Lung (tissue), 12 donors: ENCODE data around the gene CDC45. TPM values are rescaled to one million over a fixed set of nuclear protein-coding genes. Genes with fewer than 3 reads are reported as not detected.

ENCODE experiments used
- ATAC-seq: fragments of 200-7000 bp; cut with Tn5 transposase; one replicate; pipeline ENCODE4 v1.9.1; 2020; ENCODE audit warnings: moderate number of reproducible peaks; ENCODE audit not compliant: insufficient read depth, low FRiP score
- DNase-seq, 3 donors: peaks; one replicate each; pipeline ENCODE4 v3.0.0-alpha.2; 2013 to 2017
- H3K27ac ChIP-seq, 2 donors: one replicate each; pipeline ENCODE4 v1.5.1; 2013; ENCODE audit warnings: mild to moderate bottlenecking in 2 of 2, moderate library complexity in 2 of 2, control low read depth in 1 of 2, inconsistent platforms in 1 of 2, low read depth in 1 of 2, low read length in 1 of 2
- H3K27me3 ChIP-seq, 3 donors: one replicate each; pipeline ENCODE4 v1.5.1; 2013; ENCODE audit warnings: low read length in 2 of 3; ENCODE audit not compliant: control insufficient read depth in 3 of 3, insufficient read depth in 3 of 3
- H3K36me3 ChIP-seq, 4 donors: one replicate each; pipeline ENCODE4 v1.5.1; 2013; ENCODE audit warnings: low read length in 4 of 4, mild to moderate bottlenecking in 1 of 4, moderate library complexity in 1 of 4; ENCODE audit not compliant: control insufficient read depth in 4 of 4, insufficient read depth in 4 of 4
- H3K4me1 ChIP-seq, 5 donors: one replicate each; pipeline ENCODE4 v1.5.1; 2013; ENCODE audit warnings: low read length in 5 of 5, mild to moderate bottlenecking in 2 of 5, moderate library complexity in 1 of 5; ENCODE audit not compliant: control insufficient read depth in 5 of 5, insufficient read depth in 5 of 5
- H3K4me3 ChIP-seq: one replicate; pipeline ENCODE4 v1.5.1; 2013; ENCODE audit warnings: mild to moderate bottlenecking, control low read depth, moderate library complexity
- H3K9ac ChIP-seq, 2 donors: one replicate each; pipeline ENCODE4 v1.5.1; 2013; ENCODE audit warnings: low read length in 2 of 2, control low read depth in 1 of 2; ENCODE audit not compliant: insufficient read depth in 1 of 2
- H3K9me3 ChIP-seq, 4 donors: one replicate each; pipeline ENCODE4 v1.5.1; 2013; ENCODE audit warnings: low read length in 3 of 4, mild to moderate bottlenecking in 1 of 4, moderate library complexity in 1 of 4; ENCODE audit not compliant: control insufficient read depth in 4 of 4, insufficient read depth in 3 of 4
- CTCF ChIP-seq: IDR thresholded peaks from 2 replicates; pipeline ENCODE4 v1.5.1; 2012; ENCODE audit warnings: mild to moderate bottlenecking; ENCODE audit errors: control extremely low read depth, extremely low read depth
- WGBS, 2 donors: extraction: QIAGEN DNeasy Blood & Tissue Kit; methylation state at CpG; one replicate each; pipeline ENCODE4 v1.1.7; 2013; 5-methylcytosine and 5-hydroxymethylcytosine counted together
- polyA plus RNA-seq, 2 donors: library from polyadenylated mRNA; stranded (reverse); fragments of 200-250 nt; gene quantifications; one replicate each; pipeline ENCODE4 v1.2.1, GENCODE V29; 2013
- total RNA-seq, 2 donors: library from RNA; depleted of rRNA in 1 of 2; stranded (reverse); fragments of >200 nt in 1 of 2; gene quantifications; one replicate each; pipeline ENCODE4 v1.2.1, GENCODE V29; 2014 to 2021
- donor health status: control.
- donor health status: control.
- donor health status: Bipolar disorder and iron deficiency.
- donor health status: healthy.
- donor health status: DM: yes; HTN: yes; CAD: no.

Gene CDC45
- total and polyA plus RNA-seq, 4 donors = 2.1 to 6.8 (median 3.1) TPM

GRCh38 chr22:19522881-19523239, 43.1 kb downstream of the CDC45 start:
- Histone ChIP-seq H3K36me3 (peaks cover 0 to 6% (median 0%) of the 10 kb centered on the region in 4 donors), H3K4me3 (peak overlapping the region; percentile 66), H3K4me1 (peaks cover 0 to 24% (median 10%) of the 10 kb centered on the region in 5 donors), H3K27ac (peak overlapping the region; percentile 42 to 83), H3K9ac (no peak overlapping the region), H3K27me3 (peaks cover 0 to 11% (median 6%) of the 10 kb centered on the region in 3 donors), H3K9me3 (peaks cover 0 to 5% (median 0%) of the 10 kb centered on the region in 4 donors)
- no peak for TF ChIP-seq CTCF
- DNase-seq (no peak), ATAC-seq (no peak)
- 30 to 35% methylated on average over 9 of the region's 9 CpGs for WGBS, 2 donors

- ATAC-seq (no peak), DNase-seq (peak in 2 of 3 donors; percentile 52 to 63)
- Histone ChIP-seq H3K27ac (peak overlapping the region; percentile 58 to 83), H3K4me1 (peaks cover 0 to 24% (median 10%) of the 10 kb centered on the region in 5 donors), H3K36me3 (peaks cover 0 to 6% (median 0%) of the 10 kb centered on the region in 4 donors), H3K4me3 (peak overlapping the region; percentile 66), H3K27me3 (peaks cover 0 to 11% (median 6%) of the 10 kb centered on the region in 3 donors), H3K9me3 (peaks cover 0 to 5% (median 0%) of the 10 kb centered on the region in 4 donors), H3K9ac (no peak overlapping the region)
- TF ChIP-seq CTCF = no peak
- WGBS, 2 donors = 1 to 2% methylated on average over 85 to 99 of the region's 99 CpGs
Measured at GRCh38 chr22:19523240-19524169, 43.8 kb downstream of the CDC45 start.

- WGBS, 2 donors = 3 to 5% methylated on average over 62 to 69 of the region's 69 CpGs
- H3K4me3 ChIP-seq = peak within 1 kb of the TSS; percentile 66
- H3K4me1 ChIP-seq = peaks cover 0 to 24% (median 10%) of the 10 kb centered on the region in 5 donors
- TF ChIP-seq CTCF = no peak
- DNase-seq = peak; percentile 70 to 77 (median 73)
- no peak within 1 kb of the TSS for H3K9ac ChIP-seq
- peaks cover 0 to 5% (median 0%) of the 10 kb centered on the region in 4 donors for H3K9me3 ChIP-seq
- peak; percentile 51 for ATAC-seq
- peak within 1 kb of the TSS; percentile 85 to 94 for H3K27ac ChIP-seq
- H3K36me3 ChIP-seq = peaks cover 0 to 6% (median 0%) of the 10 kb centered on the region in 4 donors
- H3K27me3 ChIP-seq = peaks cover 0 to 11% (median 6%) of the 10 kb centered on the region in 3 donors
Measured at GRCh38 chr22:19524170-19525115, 44.7 kb downstream of the CDC45 start, which contains the start of gene CLDN5. CLDN5 (minus strand) TSS chr22:19524410; CDS start chr22:19524255, 155 bp downstream.
